Adrenal gland (tissue), 12 donors: Measurements from ENCODE around the gene TPGS1. TPM values are rescaled to one million over a fixed set of nuclear protein-coding genes. Genes with fewer than 3 reads are reported as not detected.

ENCODE experiments used
- DNase-seq, 7 donors: peaks; one replicate each; pipeline ENCODE4 v3.0.0-alpha.2; 2019 to 2020
- H3K27ac ChIP-seq, 5 donors: fragments of 200-600 bp; sonication (generic) in 4 of 5; 1 replicate in 3 of 5; 2 replicates in 2 of 5; pipeline versions ENCODE4 v1.5.1 to v1.8.0; 2016 to 2020; ENCODE audit warnings: mild to moderate bottlenecking in 1 of 5
- H3K27me3 ChIP-seq: fragments of 200-600 bp; 2 replicates; pipeline ENCODE4 v1.8.0; 2021
- H3K36me3 ChIP-seq, 2 donors: fragments of 200-600 bp; replicated peaks in 1 of 2; 1 replicate in 1 of 2; 2 replicates in 1 of 2; pipeline versions ENCODE4 v1.5.1 to v1.8.0; 2018 to 2022
- H3K4me1 ChIP-seq, 2 donors: fragments of 200-600 bp; replicated peaks in 1 of 2; 1 replicate in 1 of 2; 2 replicates in 1 of 2; pipeline versions ENCODE4 v1.5.1 to v1.8.0; 2018 to 2021
- H3K4me3 ChIP-seq, 4 donors: fragments of 200-600 bp; sonication (generic) in 3 of 4; one replicate each; pipeline ENCODE4 v1.5.1; 2016 to 2018
- H3K9me3 ChIP-seq, 3 donors: fragments of 200-600 bp; sonication (generic) in 1 of 3; replicated peaks in 1 of 3; 1 replicate in 2 of 3; 2 replicates in 1 of 3; pipeline versions ENCODE4 v1.5.1 to v1.8.0; 2016 to 2021
- CTCF ChIP-seq, 6 experiments: fragments of 450-650 bp in 4 of 6; fragments of 200-600 bp in 2 of 6; sonication (generic) in 1 of 6; IDR thresholded peaks; 1 replicate in 5 of 6; 2 replicates in 1 of 6; pipeline versions ENCODE4 v1.5.1 to v1.8.0; 2016 to 2021; ENCODE audit warnings: antibody characterized with exemption in 6 of 6, mild to moderate bottlenecking in 2 of 6, moderate library complexity in 1 of 6
- POLR2A ChIP-seq, 2 donors: fragments of 450-650 bp; IDR thresholded peaks; one replicate each; pipeline ENCODE4 v1.6.1; 2017; ENCODE audit warnings: antibody characterized with exemption in 2 of 2, mild to moderate bottlenecking in 2 of 2, moderate library complexity in 1 of 2
- WGBS, 4 donors: extraction: QIAGEN DNeasy Blood & Tissue Kit in 2 of 4; methylation state at CpG; one replicate each; pipeline versions ENCODE4 v1.1.5 to v1.1.7; 2013 to 2017; 5-methylcytosine and 5-hydroxymethylcytosine counted together
- intact Hi-C, 2 donors: fragments of 100-400 bp; cut with DNase I; formaldehyde crosslinking; loops; one replicate each; pipeline versions ENCODE4 v1.14.1 to v1.15.0; 2022 to 2023
- polyA plus RNA-seq, 3 donors: library from polyadenylated mRNA; stranded (reverse); fragments of 200-250 nt in 2 of 3; fragments of 350-450 nt in 1 of 3; fragmentation: Illumina TruSeq in 1 of 3; extraction: RNeasy Lipid Tissue Mini Kit (QIAGEN cat#74804) in 1 of 3; gene quantifications; one replicate each; pipeline ENCODE4 v1.2.3, GENCODE V29; 2013 to 2014
- total RNA-seq, 9 donors: library from RNA; depleted of rRNA in 4 of 9; stranded (reverse); fragments of >200 nt in 4 of 9; fragments of 120-200 nt in 1 of 9; fragmentation: NEBNext Ultra II Directional in 1 of 9; extraction: Animal tissue kit (Norgen Biotek cat#: 25700) in 1 of 9; gene quantifications; one replicate each; pipeline versions ENCODE4 v1.1.0 to v1.2.4, GENCODE V29; 2013 to 2023
- donor health status: healthy with polysubstance abuse.
- donor health status: Bipolar disorder and iron deficiency.
- donor health status: DM: yes; HTN: yes; CAD: no.
- donor health status: DM: no; HTN: no; CAD: no.
- donor health status: DM: no; HTN: no; CAD: no.
- donor health status: DM: yes; HTN: yes; CAD: no.

The TPGS1 gene
- total and polyA plus RNA-seq, 12 donors: 0.07 to 123 (median 36.7) TPM

GRCh38 chr19:504616-505015, 2.7 kb upstream of the TPGS1 start:
- no peaks in the 10 kb centered on the region for H3K27me3 ChIP-seq
- WGBS, 4 donors: 86 to 100% (median 90%) methylated on average over 2 to 14 of the region's 14 CpGs
- no peak overlapping the region for H3K27ac ChIP-seq
- peak in 1 of 7 donors; percentile 21 for DNase-seq
- H3K36me3 ChIP-seq: no peaks in the 10 kb centered on the region
- no peak overlapping the region for H3K4me3 ChIP-seq
- intact Hi-C loops: no loop called here
- peaks cover 9 to 17% of the 10 kb centered on the region in 2 donors for H3K4me1 ChIP-seq
- H3K9me3 ChIP-seq: no peaks in the 10 kb centered on the region
- TF ChIP-seq POLR2A (IDR thresholded peaks at IDR 0.05) (no peak), CTCF (IDR thresholded peaks at IDR 0.05) (no peak)

DNA sequence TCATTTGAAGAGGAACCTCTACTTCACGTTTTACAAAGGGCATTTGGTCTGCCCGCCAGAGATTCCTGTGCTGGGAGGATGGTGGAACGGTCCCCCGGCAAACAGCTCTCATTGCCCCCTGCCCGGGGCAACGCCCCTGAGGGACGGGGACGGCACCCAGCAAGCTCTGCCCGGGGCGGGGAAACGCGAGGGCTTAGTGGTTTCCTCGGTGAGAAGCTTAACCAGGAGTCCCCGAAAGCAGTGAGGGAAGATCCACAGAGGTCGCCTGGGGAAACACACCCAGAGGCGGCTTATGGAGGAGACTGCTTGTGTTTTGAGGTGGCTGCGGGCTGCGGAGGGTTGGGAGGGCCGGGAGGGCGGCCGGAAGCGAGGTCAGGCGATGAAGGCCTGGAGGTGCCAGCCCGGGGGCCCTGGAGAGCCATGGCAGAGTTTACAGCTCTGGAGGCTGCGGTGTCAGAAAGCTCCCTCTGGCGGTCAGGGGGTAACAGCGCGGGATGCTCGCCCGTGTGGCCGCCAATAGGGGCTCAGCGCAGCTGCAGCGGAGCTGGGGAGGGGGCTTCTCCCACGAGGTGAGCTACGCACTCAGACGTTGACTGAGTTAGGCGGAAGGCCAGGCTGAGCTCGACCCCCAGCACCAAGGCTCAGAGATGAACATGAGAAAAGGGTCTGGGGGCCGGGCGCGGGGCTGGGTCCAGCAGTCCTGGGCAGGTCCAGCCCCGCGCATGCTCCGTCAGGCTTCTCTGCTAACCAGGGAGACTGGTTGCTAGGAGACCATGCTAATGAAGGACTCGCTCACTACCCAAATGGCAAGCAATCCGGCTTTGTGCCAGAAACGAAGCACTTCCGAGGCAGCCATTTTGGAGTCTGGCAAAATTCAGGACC, 652 bp upstream of the TPGS1 start:
- H3K36me3 ChIP-seq: no peaks in the 10 kb centered on the region
- intact Hi-C loops: no loop called here
- TF ChIP-seq POLR2A (IDR thresholded peaks at IDR 0.05) (no peak), CTCF (IDR thresholded peaks at IDR 0.05) (peak; percentile 89 to 99 (median 97))
- WGBS, 4 donors: 3 to 5% (median 4%) methylated on average over 23 to 48 of the region's 48 CpGs
- peak overlapping the region; percentile 51 to 92 (median 89) for H3K27ac ChIP-seq
- H3K27me3 ChIP-seq: no peaks in the 10 kb centered on the region
- H3K4me3 ChIP-seq: peak overlapping the region in 2 of 4 donors; percentile 59 to 88
- peaks cover 9 to 29% of the 10 kb centered on the region in 2 donors for H3K4me1 ChIP-seq
- DNase-seq: peak; percentile 98 to 100 (median 100)
- H3K9me3 ChIP-seq: no peaks in the 10 kb centered on the region

- H3K36me3 ChIP-seq: no peaks in the 10 kb centered on the region
- intact Hi-C loops: no loop called here
- no peaks in the 10 kb centered on the region for H3K9me3 ChIP-seq
- TF ChIP-seq POLR2A (IDR thresholded peaks at IDR 0.05) (no peak), CTCF (IDR thresholded peaks at IDR 0.05) (no peak)
- H3K4me3 ChIP-seq: peak overlapping the region in 3 of 4 donors; percentile 84 to 98 (median 88)
- H3K27me3 ChIP-seq: no peaks in the 10 kb centered on the region
- WGBS, 4 donors: 63 to 71% (median 66%) methylated on average over 24 to 32 of the region's 32 CpGs
- H3K4me1 ChIP-seq: peaks cover 9 to 29% of the 10 kb centered on the region in 2 donors
- peak in 2 of 7 donors; percentile 27 to 34 for DNase-seq
- H3K27ac ChIP-seq: no peak overlapping the region
These were observed 1.2 kb downstream of the TPGS1 start for GRCh38 chr19:508204-509150.

GRCh38 chr19:510606-511100, 3.4 kb downstream of the TPGS1 start:
- H3K9me3 ChIP-seq: no peaks in the 10 kb centered on the region
- WGBS, 4 donors: 14 to 30% (median 18%) methylated on average over 1 to 21 of the region's 21 CpGs
- peaks cover 9 to 29% of the 10 kb centered on the region in 2 donors for H3K4me1 ChIP-seq
- no peak overlapping the region for H3K4me3 ChIP-seq
- intact Hi-C loops: no loop called here
- H3K36me3 ChIP-seq: no peaks in the 10 kb centered on the region
- H3K27me3 ChIP-seq: no peaks in the 10 kb centered on the region
- peak overlapping the region in 2 of 5 donors; percentile 53 to 74 for H3K27ac ChIP-seq
- TF ChIP-seq CTCF (IDR thresholded peaks at IDR 0.05) (peak; percentile 77 to 98 (median 92)), POLR2A (IDR thresholded peaks at IDR 0.05) (no peak)
- DNase-seq: peak; percentile 69 to 92 (median 81)
